Neutrophil (primary cell): ENCODE data around the gene CD58.
"Not testable (repeated sequence)": the region's sequence is repeated elsewhere in the genome, so short reads cannot be mapped to it uniquely, and the experiment has no call there.

ENCODE experiments used
- H3K27ac ChIP-seq: fragments of 200-600 bp; sonication (generic); 2 replicates; pipeline ENCODE4 v1.5.1; 2016; ENCODE audit warnings: mild to moderate bottlenecking, moderate library complexity
- H3K27me3 ChIP-seq: fragments of 200-600 bp; sonication (generic); 2 replicates; pipeline ENCODE4 v1.6.0; 2016; ENCODE audit warnings: mild to moderate bottlenecking
- H3K36me3 ChIP-seq: fragments of 200-600 bp; sonication (generic); 2 replicates; pipeline ENCODE4 v1.5.1; 2017
- H3K4me1 ChIP-seq, 2 experiments: fragments of 200-600 bp in 1 of 2; sonication (generic) in 1 of 2; 1 replicate in 1 of 2; 2 replicates in 1 of 2; pipeline versions ENCODE4 v1.5.1 to v1.6.1; 2013 to 2016; ENCODE audit warnings: low read depth in 1 of 2, low read length in 1 of 2, mild to moderate bottlenecking in 1 of 2, moderate library complexity in 1 of 2; ENCODE audit not compliant: control insufficient read depth in 1 of 2, insufficient read depth in 1 of 2
- H3K4me3 ChIP-seq, 2 experiments: fragments of 200-600 bp in 1 of 2; sonication (generic) in 1 of 2; 1 replicate in 1 of 2; 2 replicates in 1 of 2; pipeline ENCODE4 v1.5.1; 2013 to 2016; ENCODE audit warnings: low read depth in 1 of 2, low read length in 1 of 2, mild to moderate bottlenecking in 1 of 2, moderate library complexity in 1 of 2
- H3K9me3 ChIP-seq: fragments of 200-600 bp; sonication (generic); 2 replicates; pipeline ENCODE4 v1.5.1; 2016
- TF ChIP-seq, protein P1 (sequence below): fragments of 200-600 bp; sonication (generic); IDR thresholded peaks from 2 replicates; pipeline ENCODE4 v1.5.1; 2016; ENCODE audit warnings: antibody characterized with exemption

CD58 gene

DNA sequence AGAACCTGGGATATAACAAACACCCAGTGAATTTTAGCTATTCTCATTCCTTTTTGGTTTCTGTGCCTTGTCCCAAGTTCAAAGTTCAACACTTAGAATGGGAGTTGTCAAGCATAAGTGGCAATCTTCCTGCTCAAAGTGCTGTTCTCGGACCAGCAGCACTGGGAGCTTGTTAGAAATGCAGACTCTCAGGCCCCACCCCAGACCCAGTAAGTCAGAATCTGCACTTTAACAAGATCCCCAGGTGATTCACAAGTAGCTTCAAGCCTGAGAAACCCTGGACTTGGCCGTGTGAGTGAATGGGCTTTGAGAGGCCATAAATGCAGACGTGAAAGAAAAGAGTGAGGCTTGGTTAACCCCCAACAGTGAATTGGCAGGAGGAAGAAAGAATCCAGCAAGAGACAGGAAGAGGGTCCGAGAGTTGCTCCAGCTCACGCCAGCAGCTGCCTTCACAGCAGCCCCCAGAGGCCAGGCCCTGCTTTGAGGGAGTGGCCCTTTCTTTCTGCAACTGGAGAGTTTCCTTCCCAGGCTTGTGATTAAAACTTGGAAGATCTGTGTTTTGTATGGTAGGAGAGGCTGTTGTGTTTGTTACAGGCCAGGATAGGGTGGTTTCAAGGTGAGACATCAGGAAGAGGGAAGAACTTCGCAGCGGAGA, 21.3 kb upstream of the CD58 start:
- not testable (repeated sequence) for H3K27ac ChIP-seq

DNA sequence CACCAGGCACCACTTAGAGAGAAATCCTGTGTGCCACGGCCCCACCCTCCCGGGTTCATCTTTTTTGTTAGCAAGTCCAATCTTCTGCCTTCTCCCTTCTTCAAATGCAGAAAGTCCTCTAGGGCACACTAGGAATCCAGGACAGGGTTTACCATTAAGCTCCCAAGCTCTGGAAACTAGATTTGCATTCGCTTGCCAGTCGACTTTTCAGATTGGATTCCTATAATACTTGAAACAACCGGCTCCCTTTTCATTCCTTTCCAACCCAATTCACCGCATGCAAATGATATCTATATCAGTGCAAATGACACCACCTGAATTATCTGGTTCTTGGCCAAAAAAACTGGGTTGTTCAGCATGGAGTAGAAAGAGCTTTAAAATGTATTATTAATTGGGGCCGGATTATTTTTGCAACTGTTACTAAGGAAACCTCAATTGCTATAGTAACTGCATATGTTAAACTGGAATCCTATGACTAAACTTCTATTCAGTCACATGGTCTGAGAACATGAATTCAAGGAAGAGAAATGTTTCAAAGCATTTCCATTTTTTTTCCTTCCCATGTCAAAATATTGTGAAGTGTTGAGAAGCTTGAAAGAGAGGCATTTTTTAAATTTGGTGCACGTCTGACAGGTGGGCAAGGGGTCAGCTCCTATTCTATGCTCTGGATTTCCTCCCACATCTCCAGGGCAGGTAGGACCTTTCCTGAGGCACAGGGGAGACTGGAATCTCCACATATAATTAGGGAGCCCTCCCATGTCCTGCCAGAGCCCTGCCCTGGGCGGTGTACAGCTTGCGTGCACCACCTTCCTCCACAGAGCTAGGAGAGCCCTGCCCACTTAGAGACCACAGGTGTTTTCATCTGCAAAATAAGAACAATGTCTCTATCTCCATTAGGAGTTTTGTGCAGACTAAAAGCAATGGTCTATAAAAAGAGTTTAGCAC, 20.5 kb upstream of the CD58 start:
- H3K4me1 ChIP-seq, H3K4me3 ChIP-seq, H3K36me3 ChIP-seq, H3K9me3 ChIP-seq, H3K27ac ChIP-seq: not testable (repeated sequence)
- peaks cover 16% of the 10 kb centered on the region for H3K27me3 ChIP-seq

More for the DNA sequence above, 21.3 kb upstream of the CD58 start:
- Histone ChIP-seq H3K4me1 (peaks cover 13% of the 10 kb centered on the region in 2 experiments), H3K27me3 (peaks cover 16% of the 10 kb centered on the region)
- not testable (repeated sequence) for H3K36me3 ChIP-seq, H3K9me3 ChIP-seq, H3K4me3 ChIP-seq

DNA sequence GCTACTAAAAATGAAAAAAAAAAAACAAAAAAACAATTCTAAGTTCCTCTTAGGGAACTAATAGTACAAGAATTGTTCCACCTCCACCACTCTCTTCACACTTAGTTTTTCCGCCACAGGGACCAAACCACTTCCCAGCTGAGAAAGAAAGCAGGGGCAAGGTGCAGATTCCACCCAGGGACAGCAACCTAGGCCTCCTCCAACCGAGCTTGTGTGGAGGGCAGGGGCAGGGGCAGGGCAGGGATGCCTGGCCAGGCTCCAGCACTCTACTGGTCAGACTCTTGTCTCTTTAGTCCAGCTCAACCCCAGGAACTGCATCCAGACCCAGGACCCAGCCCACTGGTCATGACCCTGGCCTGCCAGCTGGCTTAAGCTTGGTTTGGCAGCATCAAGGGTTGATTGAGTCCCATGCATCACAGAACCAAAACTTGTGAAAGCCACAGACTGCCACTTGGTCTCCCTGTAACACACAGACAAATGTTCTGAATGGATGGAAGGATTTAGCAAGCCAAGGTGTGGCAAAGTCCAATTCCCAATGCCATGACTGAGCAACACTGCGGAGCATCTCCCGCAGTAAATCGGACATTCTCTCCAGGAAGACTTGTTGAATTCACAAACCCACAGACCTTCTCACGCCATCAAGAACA, 19.7 kb upstream of the CD58 start:
- not testable (repeated sequence) for H3K4me1 ChIP-seq, H3K36me3 ChIP-seq, H3K9me3 ChIP-seq, H3K27ac ChIP-seq, H3K4me3 ChIP-seq
- H3K27me3 ChIP-seq, result peaks cover 16% of the 10 kb centered on the region

DNA sequence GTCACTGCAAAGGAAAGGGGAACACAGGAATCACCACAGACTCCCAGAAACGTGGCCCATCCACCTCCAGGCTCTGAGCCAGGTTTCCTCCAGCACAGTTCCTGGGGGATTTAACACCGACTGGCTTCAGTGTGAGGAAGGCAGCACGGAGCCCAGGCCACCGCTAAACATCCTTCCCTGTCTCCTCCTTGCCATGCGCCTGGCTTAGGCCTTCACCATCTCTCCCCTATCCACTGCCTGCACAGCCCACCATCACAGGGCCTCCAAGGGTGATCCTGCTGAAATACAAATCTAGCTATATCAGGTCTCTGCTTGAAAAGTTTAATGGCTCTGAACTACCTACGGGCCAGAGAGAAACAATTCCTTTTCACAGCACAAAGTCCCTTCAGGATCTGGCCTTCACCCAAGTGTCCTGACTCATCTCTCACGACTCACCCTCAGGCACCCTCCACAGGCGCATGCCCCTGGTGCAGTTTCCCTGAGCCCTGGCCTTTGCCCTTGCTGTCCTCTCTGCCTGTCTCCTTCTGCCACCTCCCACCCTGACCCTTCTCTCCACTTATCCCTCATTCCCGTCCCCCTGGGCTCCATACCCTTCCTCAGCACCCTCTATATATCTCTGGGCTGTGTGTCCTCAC, 18.4 kb upstream of the CD58 start:
- H3K4me1 ChIP-seq, H3K27me3 ChIP-seq, H3K27ac ChIP-seq, H3K4me3 ChIP-seq, H3K9me3 ChIP-seq, H3K36me3 ChIP-seq: not testable (repeated sequence)

DNA sequence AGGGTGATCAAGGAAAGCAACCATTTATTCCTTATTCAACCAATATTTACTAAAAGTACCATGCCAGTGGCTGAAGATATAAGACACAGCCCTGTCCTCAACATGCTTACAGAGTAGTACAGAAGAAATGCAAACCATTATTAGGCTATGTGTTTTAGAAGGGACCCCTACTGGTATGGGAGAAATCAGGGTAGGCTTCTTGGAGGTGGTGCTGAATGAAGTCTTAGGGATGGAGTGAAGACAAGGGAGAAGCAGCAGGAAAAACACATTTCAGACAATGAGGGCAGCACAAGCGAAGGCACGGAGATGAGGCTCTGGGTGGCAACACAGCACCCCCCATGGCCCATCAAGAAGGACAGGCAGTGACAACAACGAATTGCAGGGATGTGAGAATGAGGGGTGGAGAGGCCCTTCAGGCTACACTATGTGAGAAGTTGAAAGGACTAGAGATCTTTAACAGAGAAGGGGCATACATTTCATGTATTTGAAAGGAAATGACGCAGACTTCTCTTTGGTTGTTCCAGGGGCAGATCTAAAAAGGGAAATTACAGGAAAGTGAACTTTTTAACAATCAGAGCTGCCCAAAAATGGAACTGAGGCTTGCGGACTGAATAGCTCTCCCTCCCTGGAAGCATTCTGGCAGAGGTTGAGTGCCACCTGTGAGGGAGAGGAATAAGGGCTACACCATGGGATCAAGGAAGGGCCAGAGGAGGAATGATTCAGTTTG, 16.8 kb upstream of the CD58 start:
- Histone ChIP-seq H3K27me3 (peaks cover 7% of the 10 kb centered on the region), H3K36me3 (no peaks in the 10 kb centered on the region), H3K4me1 (no peaks in the 10 kb centered on the region), H3K4me3 (no peak overlapping the region), H3K27ac (no peak overlapping the region), H3K9me3 (no peaks in the 10 kb centered on the region)
- TF ChIP-seq, protein P1, sequence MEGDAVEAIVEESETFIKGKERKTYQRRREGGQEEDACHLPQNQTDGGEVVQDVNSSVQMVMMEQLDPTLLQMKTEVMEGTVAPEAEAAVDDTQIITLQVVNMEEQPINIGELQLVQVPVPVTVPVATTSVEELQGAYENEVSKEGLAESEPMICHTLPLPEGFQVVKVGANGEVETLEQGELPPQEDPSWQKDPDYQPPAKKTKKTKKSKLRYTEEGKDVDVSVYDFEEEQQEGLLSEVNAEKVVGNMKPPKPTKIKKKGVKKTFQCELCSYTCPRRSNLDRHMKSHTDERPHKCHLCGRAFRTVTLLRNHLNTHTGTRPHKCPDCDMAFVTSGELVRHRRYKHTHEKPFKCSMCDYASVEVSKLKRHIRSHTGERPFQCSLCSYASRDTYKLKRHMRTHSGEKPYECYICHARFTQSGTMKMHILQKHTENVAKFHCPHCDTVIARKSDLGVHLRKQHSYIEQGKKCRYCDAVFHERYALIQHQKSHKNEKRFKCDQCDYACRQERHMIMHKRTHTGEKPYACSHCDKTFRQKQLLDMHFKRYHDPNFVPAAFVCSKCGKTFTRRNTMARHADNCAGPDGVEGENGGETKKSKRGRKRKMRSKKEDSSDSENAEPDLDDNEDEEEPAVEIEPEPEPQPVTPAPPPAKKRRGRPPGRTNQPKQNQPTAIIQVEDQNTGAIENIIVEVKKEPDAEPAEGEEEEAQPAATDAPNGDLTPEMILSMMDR, result no peak

DNA sequence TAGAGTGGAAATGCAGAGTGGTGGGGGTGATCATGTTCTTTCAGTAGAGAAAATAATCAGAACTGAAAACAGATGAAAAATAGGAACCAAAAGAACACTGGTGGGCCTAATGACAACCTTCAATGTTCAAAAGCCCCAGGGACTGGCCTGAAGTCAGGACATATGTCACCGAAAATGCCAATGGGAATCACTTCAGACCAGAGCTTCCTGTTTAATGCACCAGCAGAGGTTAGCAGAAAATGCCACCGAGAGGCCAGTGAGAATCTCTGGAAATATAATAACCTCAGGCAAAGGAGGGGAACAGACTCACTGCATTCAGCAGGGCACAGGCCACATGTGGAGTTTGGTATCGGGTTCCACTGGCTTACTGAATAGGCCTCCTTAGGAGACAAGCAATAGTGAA, 15.9 kb upstream of the CD58 start:
- H3K27ac ChIP-seq, result no peak overlapping the region
- no peaks in the 10 kb centered on the region for H3K36me3 ChIP-seq
- peaks cover 7% of the 10 kb centered on the region for H3K27me3 ChIP-seq
- TF ChIP-seq, protein P1, result no peak
- H3K4me3 ChIP-seq, result no peak overlapping the region
- H3K4me1 ChIP-seq, result no peaks in the 10 kb centered on the region
- H3K9me3 ChIP-seq, result no peaks in the 10 kb centered on the region

DNA sequence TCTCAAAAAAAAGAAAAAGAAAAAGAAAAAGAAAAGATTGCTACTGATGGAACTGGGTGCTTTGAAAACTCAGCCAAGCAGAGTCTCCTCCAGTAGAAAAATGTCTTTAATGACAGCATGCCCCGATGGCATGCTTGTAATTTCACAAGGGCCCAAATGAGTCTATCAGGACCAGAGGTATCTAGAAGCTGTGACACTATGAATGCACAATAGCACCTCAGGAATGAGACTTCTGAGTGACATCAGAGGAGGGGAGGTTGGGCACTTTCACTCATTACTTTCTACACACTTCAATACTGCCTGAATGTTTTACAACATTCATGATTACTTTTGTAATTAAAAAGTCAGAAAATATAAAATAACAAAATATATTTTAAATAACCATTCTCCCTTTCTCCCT, 15.1 kb upstream of the CD58 start:
- H3K9me3 ChIP-seq, result no peaks in the 10 kb centered on the region
- TF ChIP-seq, protein P1, result no peak
- no peak overlapping the region for H3K27ac ChIP-seq
- H3K36me3 ChIP-seq, result no peaks in the 10 kb centered on the region
- H3K4me1 ChIP-seq, result no peaks in the 10 kb centered on the region
- no peak overlapping the region for H3K4me3 ChIP-seq
- H3K27me3 ChIP-seq, result peaks cover 7% of the 10 kb centered on the region
